NK-92 (cell line): ENCODE results near the gene CDH23.

Source experiments
- DNase-seq: peaks from one replicate; lab custom pipeline; 2025; ENCODE audit not compliant: unreplicated experiment; lab: John Stamatoyannopoulos, UW

The CDH23 gene

DNA sequence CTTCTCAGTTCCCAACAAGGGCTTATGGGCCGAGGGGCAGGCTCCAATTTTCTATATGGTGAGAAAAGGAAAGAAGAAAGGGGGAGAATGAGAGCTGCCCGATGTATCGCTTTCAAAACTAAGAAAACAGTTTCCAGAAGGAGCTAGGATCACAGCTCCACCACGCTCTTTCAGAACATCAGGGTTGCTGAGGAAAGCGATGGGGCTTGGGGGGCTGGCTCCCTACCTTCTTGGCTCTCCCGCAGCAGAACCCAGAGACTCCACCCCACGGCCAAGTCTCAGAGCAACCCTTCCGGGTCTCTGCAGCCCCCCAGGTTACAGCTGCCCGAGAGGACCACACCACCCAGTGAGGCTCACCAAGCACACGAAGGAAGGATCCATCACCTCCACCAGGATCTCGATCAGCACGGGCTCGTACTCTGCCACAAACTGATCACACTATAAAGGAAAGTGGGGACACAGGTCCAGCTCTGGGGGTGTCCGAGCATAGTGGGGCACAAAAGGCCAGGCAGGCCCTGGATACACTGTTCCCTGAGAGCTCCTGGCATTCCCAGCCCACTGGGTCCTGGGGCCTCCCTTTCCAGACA, 422.0 kb downstream of the CDH23 start:
- no peak for DNase-seq

DNA sequence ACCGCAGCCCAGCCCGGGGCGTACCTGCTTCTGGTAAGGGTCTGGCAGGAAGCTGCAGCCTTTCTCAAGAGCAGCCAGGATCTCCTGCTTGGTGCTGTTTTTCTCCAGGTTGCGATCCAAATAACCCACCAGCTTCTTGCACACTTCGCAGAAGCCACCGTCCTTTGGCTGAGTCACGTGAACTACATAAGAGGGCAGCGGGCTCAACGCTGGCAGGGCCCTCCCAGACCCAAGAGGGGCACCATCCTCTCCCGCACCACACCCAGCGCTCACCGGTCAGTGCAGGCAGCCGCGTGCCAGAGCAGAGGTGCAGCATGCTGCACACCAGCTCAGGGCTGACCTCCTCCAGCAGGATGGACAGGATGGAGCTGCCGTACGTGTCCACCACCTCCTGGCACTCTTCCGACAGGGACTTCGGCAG, 422.7 kb downstream of the CDH23 start:
- DNase-seq, result no peak

DNA sequence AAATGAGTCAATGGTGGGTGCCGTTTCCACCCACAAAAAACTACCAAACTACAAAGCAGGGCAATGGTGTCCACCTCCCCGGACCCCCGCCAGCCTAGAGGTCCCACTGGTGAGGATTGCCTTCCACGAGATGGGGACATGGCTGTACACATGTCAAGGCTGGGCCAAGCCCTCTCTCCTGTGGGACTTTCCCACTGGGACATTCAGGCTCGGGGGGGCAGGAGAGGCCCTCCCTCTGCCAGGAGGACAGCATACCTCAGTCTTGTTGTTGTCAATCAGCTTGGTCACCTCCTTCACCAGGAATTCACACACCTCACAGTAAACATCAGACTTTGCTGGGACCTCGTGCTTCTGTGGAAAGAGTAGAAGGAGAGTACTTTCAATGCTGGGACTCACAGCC, 423.3 kb downstream of the CDH23 start:
- DNase-seq, result no peak

DNA sequence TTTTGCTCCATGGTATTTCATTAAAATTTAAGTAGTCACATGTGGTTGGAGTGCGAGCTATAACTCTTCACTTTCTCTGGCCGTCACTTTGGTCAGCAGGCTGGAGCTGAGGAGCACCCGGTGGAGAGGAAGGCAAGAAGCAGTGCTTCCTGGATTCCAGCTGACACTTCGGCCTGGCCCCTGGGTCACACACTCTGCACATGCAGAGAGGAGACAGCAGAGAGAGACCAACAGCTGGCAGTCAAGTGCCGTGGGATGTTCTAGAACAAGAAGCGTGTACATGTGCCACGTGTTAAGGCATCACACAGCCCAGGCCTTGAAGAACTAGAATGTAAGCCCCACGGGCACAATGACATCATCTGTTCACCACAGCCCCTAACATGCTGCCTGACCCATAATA, 424.2 kb downstream of the CDH23 start:
- DNase-seq, result no peak

DNA sequence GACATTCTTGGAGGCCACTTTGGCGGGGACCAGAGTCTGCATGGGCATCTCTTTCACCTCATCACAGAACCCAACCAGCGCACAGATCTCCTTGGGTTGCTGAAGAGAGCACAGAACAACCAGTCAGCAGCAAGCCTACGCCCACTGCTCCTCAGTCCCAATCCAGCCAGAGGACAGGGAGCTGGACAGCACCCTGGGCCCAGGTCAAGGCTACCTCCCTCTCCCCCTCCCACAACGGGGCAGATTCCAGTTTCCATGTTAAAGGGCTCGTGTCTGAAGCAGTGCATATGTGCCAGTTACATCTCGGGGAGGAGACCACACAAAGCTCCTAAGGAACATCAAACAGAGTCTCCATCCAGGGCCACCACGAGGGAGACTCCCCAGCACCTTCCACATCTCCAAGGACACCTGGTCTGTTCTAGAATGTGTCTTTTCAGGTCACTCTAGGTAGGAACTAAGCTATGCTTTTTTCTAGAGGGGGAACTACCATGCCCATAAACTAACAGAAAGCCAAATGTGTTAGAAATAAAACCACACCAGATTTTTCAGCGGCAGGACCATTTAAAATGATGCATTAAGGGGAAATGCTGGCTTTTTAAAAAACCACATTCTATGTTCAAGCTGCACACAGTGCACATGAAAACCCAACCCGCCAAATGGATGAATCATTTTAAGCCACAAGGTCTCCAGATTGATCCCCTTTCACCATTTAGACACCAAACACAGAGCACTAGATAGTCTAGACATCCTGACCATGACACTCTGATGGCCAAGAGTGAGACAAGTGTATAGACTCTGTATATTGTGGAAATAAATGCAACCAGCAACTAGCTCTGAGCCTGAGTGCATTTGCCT, 425.4 kb downstream of the CDH23 start:
- no peak for DNase-seq

DNA sequence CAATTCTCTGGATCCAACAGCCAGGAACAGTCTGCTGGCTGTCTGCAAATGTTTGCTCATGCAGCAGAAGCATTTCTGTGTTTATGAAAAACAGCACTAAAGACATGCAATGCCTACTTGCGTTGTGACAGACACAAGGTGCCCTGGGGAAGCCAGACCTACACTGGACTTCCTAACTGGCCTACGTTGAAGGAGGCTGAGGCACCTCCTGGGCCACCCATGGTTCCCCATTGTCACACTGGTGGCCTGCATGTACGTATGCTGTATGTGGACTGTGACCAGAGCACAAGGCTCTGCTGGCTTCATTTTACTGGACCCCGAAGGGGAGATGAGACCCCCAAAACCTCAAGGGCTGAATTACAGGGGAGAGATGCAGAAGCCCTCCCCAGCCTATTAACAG, 426.6 kb downstream of the CDH23 start:
- DNase-seq, result no peak

DNA sequence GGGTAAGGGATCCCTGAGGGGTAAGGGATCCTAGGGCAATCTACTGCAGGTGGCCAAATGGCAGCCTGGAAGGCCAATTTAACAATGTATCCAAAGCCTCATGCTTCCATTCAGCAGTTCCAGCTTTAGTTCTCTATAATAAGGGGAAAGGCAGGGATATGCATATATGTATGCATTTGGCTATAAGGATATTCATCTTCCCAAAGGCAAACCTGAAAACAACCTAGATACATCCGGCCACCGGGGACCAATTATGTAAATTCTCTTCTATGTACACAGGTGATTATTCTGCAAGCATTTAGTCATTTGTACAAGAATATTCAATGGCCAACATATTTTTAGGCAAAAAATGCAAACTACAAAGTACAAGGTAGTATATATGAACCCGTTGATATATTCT, 427.6 kb downstream of the CDH23 start:
- DNase-seq, result no peak

DNA sequence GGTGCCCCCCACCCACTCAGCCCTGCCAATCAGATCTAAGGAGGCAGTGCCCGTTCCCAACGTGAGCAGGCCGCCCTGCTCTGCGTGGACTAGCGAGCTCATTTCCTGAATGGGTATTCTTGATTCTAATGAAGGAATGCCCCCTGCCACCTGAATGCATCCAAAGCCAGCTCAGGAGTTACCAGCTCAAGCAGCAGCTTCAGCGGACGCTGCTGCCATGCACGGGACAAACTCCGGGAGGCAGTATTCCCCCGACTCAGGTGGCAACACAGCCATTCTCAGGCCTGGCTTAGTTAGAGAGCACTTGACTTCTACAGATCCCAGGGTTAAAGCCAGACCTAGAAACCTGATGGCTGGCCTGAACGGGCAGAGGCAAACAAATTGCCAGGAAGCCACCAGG, 428.5 kb downstream of the CDH23 start:
- DNase-seq, result no peak

DNA sequence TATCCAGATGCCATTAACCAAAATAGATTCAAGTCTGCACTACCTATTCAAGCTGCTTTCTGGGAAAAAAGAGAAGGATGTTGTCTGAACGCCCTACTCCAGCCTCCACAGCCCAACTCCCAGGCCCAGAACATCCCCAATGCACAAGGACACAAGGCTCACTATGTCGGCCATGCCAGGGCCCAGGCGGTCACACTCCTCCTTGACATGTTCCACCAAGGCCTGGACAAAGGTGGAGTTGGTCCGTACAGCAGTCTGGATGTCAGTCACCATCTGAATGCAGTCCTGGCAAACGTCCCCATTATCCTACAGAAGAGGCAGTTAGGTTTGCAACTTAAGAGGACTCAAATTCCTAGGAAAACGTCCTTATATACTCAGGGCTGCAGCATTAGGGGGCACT, 431.1 kb downstream of the CDH23 start:
- DNase-seq, result no peak

DNA sequence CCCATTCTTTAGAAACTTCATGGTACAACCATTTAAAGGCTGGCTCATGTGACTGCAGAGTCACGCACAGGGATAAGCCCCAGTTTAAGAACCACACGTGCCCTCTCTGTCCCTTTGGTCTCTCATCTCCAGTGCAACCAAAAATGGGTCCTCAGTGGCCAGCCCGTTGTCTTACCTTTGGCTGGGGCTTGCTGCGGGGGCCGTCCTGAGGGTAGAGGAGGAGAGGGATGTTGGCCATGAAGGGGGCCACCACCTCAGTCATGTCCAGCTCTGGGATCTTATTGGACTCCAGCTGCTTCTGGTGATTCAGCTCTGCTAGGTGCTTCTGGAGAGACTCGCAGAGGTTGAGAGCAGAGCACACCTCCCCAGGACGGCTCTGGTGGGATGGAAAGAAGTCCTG, 432.0 kb downstream of the CDH23 start:
- DNase-seq, result no peak

DNA sequence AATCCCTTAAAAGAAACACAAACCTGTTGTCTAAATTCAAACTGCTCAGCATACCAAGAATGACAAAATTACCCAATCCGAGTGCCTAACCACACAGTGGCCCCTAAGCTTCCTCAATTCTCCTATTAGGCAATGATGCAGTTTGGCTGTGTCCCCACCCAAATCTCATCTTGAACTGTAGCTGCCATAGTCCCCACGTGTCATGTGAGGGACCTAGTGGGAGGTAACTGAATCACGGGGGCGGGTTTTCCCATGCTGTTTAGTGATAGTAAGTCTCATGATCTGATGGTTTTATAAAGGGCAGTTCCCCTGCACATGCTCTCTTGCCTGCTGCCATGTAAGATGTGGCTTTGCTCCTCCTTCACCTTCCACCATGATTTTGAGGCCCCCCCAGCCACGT, 432.5 kb downstream of the CDH23 start:
- no peak for DNase-seq

DNA sequence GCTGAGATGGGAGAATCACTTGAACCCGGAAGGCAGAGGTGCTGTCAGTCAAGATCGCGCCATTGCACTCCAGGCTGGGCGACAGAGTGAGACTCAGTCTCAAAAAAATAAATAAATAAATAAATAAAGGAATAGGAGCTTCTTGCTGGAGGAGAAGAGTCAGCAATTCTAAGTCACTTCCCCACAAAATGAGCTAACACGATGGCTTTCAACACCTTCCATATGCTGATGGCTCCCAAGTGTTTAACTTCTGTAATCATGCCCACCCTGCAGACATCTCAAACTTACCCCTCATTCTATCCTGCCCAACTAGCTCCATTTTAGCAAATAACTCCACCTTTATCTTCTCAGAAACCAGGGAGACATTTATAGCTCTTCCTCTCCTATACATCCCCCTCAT, 433.2 kb downstream of the CDH23 start:
- no peak for DNase-seq

DNA sequence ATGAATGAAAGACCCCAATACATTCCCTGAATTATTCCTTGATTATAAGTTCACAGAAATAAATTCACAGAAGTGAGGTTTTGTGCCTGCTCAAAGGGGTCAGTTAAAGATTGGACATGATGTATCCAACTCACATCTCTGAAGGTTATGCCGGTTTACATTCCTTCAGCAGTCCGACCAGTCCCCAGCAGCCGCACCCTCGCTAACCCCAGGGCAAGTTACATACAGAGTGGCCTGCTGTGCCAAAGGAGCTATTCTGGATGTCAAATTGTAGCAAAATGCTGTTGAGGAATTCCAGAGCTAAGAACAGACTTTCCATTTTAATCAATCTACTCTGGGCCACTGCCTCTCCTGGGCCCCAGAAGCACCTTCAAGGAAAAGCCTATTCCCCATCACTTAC, 434.0 kb downstream of the CDH23 start:
- DNase-seq, result no peak

DNA sequence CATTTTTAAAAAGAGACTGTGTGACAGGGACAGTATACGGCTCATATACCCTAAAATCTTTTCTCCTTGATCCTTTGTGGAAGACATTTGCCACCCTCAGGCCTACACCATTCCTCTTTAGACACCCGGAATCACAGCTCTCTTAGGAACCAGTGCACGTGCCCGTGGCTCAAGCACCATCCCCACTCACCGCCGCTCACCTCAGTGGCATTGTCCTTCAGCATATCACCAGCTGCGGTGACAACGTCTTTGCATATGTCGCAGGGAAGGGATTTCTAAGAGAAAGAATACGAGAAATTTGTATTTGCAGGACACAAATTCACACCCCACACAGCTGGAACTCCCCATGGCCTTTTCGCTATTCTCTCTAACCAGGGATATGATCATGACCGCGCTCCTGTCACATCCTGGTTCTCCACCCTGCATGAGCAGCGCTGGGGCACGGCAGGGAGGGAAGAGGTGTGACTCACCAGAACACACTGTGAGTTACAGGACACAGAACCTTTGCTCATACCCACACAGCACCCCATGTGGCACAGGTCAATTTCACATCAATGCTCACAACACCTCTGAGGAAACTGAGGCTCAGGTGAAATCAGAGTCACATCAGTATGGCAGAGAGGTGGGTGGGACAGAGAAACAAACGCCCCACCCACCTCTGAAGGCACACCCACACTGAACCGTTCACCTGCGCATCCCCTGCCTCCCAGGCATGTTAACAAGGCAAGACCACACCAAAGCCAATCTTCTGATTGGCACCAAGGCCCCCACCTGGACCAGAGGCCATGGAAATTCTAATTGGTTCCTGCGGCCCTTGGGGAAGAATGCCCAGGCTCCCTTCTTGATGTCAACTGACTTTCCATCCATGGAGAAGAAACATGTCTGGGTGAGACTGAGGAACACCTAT, 435.2 kb downstream of the CDH23 start:
- DNase-seq, result no peak

DNA sequence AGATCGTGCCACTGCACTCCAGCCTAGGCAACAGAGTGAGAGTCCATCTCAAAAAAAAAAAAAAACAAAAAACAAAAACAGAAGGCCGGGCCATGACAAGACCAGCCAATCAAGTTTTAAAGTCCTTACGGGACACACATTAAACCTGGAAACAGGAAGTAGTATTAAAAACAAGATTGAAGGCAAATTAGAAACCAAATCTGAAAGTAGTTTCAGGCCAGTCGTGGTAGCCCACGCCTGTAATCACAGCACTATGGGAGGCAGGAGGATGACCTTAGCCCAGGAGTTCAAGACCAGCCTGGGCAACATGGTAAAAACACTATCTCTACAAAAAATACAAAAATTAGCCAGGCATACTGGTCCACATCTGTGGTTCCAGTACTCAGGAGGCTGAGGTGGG, 436.2 kb downstream of the CDH23 start:
- no peak for DNase-seq

DNA sequence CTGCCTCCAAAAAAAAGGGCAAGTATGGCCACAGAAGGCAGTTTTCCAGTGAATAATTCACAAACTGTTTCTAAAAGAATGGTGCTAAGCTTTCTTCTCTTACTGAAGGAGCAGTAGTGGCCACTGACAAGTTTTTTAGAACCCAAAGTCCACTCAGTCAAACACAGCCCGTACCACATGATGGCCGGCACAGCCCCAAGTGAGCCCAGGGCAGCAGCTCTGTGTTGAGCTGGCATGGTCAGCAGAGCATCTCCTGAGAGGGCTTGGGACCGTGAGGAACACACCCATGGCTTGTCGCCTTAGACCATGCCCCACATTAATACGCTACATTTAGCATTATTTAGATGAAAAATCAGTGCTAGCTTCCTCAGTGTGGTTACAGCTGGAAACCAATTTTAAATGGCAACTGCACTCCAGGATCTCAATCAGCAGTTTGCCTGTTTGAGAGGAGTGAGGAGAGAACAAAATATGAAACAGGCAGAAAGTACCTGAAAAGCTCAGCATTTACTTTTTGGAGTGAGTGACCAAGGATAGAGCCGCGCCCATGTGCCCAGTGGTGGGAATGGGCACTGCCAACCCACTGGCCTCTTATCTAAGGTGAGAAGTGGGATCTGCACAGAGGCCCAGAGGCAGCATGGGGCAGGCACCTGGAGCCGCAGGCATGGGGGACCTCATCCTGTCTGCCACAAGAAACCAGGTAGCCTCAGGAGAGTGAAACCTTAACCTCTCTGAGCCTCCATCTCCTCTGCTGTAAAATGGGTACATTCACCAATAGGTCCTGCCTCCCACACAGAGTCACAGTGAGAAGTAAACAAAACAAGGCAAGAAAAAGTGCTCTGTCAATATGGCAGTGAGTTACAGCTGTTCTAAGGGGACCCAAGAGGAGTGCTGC, 437.0 kb downstream of the CDH23 start:
- DNase-seq, result no peak

DNA sequence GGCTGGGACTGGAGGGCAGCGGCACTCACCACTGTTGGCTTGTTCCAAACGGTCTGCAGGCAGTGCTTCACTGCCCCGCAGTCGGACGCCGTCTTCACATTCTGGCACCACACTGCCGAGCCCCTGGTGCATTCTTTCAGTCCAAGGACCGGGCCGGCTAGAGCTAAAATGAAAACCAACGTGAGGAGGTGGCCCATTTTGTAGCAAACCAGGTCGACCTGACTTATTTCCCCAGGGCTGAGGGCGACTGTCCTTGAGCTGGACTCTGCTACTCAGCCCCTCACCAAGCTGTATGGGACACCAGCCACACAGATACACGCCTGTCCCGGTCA, 437.6 kb downstream of the CDH23 start:
- no peak for DNase-seq

DNA sequence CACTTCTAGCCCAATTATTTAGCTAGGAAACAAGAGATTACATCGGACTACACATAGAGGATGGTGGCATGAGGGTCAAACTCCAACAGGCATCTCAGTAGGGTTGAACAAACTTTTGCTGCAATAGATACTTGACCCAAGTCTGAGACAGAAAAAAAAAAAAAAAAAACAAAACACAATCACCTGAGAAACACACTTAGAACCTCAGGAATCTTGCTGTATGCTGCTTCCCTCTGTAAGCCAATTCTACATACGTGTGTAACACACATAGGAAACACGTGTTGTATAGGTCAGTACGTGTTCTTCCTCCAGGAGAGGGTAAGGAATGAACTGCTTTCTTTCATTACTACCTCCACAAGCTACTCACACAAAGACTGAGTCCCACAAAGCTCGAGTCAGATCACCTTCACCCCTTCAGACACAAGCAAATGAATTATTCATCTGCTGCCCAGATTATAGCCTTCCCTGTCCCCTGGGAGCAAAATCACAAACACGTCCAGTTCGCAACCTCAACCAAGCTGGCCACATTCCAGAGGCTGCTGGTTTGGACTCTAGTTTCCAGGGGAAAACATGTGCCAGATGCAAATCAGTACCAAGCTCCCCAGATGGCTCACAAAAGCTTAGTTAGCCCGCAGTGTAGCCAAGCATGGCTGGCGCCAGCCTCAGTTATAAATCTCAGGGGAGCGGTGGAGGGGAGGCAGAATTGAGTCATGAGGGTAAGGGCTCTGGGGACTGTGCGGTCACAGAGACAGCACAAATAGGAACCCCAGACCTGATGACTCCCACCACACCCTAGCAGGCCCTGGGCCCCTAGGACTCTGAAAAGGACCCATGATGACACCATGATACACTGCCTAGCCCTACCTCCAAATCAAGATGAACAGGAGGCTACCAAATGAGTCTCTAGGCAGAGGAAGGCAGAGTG, 439.2 kb downstream of the CDH23 start:
- no peak for DNase-seq

DNA sequence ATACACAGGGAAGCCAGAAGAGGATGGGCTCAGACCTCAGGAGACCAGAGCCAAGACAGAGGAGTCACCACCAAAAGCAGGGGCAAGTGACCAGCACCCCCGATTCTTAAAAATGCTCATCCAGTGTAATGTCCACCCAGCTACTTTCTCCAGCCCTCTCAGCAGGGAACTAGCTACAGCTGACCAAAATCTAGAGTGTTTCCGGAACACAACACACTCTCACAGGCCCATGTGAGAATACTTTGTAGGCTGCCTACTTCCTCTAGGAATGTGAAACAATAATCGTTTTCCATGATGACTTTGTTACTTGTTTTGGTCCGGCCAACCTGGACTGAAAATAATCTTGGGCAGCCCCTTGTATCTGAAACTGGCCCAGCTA, 439.9 kb downstream of the CDH23 start:
- DNase-seq, result no peak
